ENCODE data around the gene MYL4. TPM values are rescaled to one million over a fixed set of nuclear protein-coding genes. Genes with fewer than 3 reads are reported as not detected.
A peak's percentile ranks its signal among the peaks of the same experiment; 100 is the strongest.

The MYL4 gene
- total and polyA plus RNA-seq, 4 donors = 0.49 to 9.0 (median 0.56) TPM

DNA sequence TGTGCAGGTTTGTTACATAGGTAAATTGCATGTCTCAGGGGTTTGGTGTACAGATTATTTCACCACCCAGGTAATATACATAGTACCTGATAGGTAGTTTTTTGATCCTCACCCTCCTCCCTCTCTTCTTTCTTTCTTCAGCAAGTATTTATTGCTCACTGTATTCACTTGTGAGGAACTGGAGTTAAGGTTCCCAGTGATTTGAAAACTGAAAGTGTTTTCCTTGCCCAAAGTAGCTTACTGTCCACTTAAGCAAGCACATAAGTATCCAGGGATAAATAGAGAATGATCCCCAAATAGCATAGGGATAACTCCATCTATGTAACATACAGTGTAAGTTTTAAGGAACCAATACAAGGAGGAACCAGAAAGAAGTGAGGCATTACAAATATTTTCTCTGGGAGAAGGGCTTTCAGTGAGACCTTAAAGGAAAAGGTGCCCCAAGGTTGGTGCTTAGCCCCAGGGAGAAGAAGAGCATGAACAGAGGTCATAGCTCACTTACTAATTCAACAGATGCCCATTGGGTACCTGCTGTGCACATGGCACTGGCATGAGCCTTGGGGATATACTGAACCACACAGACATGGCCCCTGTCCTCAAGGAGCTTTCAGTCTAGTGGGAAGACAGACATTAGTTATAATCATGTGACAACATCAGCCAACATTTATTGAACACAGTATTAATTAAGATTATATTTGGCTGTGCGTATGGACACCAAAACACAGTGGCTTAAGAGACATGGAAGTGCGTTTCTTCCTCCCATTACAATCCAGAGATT, 17.0 kb downstream of the MYL4 start:
- peak overlapping the region; percentile 57 to 59 for H3K27ac ChIP-seq (ENCODE audit: low read depth in 1 of 2, low read length in 1 of 2)
- H3K36me3 ChIP-seq (ENCODE audit: control insufficient read depth in 4 of 4, insufficient read depth in 4 of 4, low read length in 4 of 4) = no peaks in the 10 kb centered on the region
- ATAC-seq (ENCODE audit: insufficient read depth, low FRiP score) = no peak
- TF ChIP-seq, protein P1, sequence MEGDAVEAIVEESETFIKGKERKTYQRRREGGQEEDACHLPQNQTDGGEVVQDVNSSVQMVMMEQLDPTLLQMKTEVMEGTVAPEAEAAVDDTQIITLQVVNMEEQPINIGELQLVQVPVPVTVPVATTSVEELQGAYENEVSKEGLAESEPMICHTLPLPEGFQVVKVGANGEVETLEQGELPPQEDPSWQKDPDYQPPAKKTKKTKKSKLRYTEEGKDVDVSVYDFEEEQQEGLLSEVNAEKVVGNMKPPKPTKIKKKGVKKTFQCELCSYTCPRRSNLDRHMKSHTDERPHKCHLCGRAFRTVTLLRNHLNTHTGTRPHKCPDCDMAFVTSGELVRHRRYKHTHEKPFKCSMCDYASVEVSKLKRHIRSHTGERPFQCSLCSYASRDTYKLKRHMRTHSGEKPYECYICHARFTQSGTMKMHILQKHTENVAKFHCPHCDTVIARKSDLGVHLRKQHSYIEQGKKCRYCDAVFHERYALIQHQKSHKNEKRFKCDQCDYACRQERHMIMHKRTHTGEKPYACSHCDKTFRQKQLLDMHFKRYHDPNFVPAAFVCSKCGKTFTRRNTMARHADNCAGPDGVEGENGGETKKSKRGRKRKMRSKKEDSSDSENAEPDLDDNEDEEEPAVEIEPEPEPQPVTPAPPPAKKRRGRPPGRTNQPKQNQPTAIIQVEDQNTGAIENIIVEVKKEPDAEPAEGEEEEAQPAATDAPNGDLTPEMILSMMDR (IDR thresholded peaks at IDR 0.05; ENCODE audit: control extremely low read depth, extremely low read depth) = no peak
- H3K9ac ChIP-seq (ENCODE audit: insufficient read depth in 1 of 2, low read length in 2 of 2) = no peak overlapping the region
- H3K4me3 ChIP-seq = no peak overlapping the region
- H3K9me3 ChIP-seq (ENCODE audit: control insufficient read depth in 4 of 4, insufficient read depth in 3 of 4, low read length in 3 of 4) = no peaks in the 10 kb centered on the region
- peaks cover 0 to 13% (median 7%) of the 10 kb centered on the region in 5 donors for H3K4me1 ChIP-seq (ENCODE audit: control insufficient read depth in 5 of 5, insufficient read depth in 5 of 5, low read length in 5 of 5)
- H3K27me3 ChIP-seq (ENCODE audit: control insufficient read depth in 3 of 3, insufficient read depth in 3 of 3, low read length in 2 of 3) = peaks cover 0 to 6% (median 0%) of the 10 kb centered on the region in 3 donors
- 96% methylated on average over 2 of the region's 2 CpGs for WGBS, 2 donors
- no peak for DNase-seq

DNA sequence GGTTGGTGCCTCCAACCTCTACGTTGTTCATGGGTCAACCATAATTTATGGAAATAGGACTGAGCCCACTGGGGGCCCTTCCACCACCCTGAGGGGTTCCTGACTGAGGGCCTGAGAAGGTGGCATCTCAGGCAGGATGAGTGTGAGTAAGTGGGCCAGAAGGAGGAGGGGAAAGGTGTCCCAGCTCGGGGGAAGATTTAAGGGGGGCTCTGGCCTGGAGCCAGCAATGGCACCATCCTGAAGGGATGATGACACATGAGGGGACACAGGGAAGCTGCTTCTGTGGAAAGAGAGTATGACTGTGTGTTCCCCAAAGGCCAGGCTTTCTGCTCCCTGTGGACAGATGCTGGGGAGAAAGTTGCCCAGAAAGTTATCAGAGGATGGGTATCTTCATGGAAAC, 18.7 kb downstream of the MYL4 start:
- no peak for ATAC-seq (ENCODE audit: insufficient read depth, low FRiP score)
- H3K9ac ChIP-seq (ENCODE audit: insufficient read depth in 1 of 2, low read length in 2 of 2) = no peak overlapping the region
- TF ChIP-seq, protein P1 (IDR thresholded peaks at IDR 0.05; ENCODE audit: control extremely low read depth, extremely low read depth) = no peak
- no peak overlapping the region for H3K4me3 ChIP-seq
- no peak overlapping the region for H3K27ac ChIP-seq (ENCODE audit: low read depth in 1 of 2, low read length in 1 of 2)
- peaks cover 0 to 10% (median 7%) of the 10 kb centered on the region in 5 donors for H3K4me1 ChIP-seq (ENCODE audit: control insufficient read depth in 5 of 5, insufficient read depth in 5 of 5, low read length in 5 of 5)
- H3K27me3 ChIP-seq (ENCODE audit: control insufficient read depth in 3 of 3, insufficient read depth in 3 of 3, low read length in 2 of 3) = peaks cover 0 to 6% (median 0%) of the 10 kb centered on the region in 3 donors
- no peaks in the 10 kb centered on the region for H3K9me3 ChIP-seq (ENCODE audit: control insufficient read depth in 4 of 4, insufficient read depth in 3 of 4, low read length in 3 of 4)
- no peak for DNase-seq
- 86 to 93% methylated on average over 2 of the region's 2 CpGs for WGBS, 2 donors
- no peaks in the 10 kb centered on the region for H3K36me3 ChIP-seq (ENCODE audit: control insufficient read depth in 4 of 4, insufficient read depth in 4 of 4, low read length in 4 of 4)

DNA sequence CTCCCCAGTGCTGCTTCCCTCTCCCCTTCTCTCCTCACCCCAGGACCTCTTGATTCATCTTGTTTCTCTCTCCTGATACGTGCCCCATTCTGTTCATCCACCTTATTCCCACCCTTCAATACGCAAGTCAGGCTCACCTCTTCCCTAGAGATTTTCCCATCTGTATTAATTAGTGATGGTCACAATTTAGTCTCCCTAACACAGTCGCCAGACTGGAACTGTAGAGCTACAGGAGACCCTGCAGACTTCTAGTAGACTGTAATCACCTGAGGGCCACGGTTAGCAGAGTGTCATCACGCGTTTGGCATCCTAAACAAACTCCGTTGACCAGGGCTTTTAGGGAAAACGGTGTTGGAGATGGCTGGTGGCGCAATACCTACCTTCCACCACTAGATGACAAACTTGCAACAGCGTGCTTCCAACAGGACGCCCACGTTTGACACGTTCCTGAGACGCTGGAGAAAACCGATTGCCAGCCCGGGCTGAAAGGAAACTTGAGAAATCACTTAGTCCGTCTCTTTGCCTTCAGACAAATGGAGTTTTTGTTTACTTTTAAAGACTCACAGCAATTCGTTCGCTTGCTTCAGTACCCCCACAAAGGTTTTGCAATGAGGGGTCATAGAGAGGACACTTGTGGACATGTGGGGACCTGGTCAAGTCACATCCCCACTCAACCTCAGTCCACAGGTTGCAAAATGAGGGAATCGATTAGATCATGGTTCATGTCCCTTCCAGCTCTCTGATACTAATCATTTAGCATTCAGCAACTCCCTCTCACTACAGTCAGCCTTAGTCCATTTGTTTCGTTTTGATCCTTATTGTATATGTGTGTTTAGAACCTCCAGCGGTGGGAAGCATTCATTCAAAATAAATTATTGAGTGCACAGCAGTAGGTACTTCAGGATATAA, 20.6 kb downstream of the MYL4 start:
- Histone ChIP-seq H3K27ac (ENCODE audit: low read depth in 1 of 2, low read length in 1 of 2) (peak overlapping the region in 1 of 2 donors; percentile 56), H3K9ac (ENCODE audit: insufficient read depth in 1 of 2, low read length in 2 of 2) (peak overlapping the region in 1 of 2 donors; percentile 76), H3K27me3 (ENCODE audit: control insufficient read depth in 3 of 3, insufficient read depth in 3 of 3, low read length in 2 of 3) (peaks cover 0 to 6% (median 0%) of the 10 kb centered on the region in 3 donors), H3K4me1 (ENCODE audit: control insufficient read depth in 5 of 5, insufficient read depth in 5 of 5, low read length in 5 of 5) (peaks cover 0 to 10% (median 4%) of the 10 kb centered on the region in 5 donors), H3K9me3 (ENCODE audit: control insufficient read depth in 4 of 4, insufficient read depth in 3 of 4, low read length in 3 of 4) (no peaks in the 10 kb centered on the region), H3K4me3 (no peak overlapping the region), H3K36me3 (ENCODE audit: control insufficient read depth in 4 of 4, insufficient read depth in 4 of 4, low read length in 4 of 4) (no peaks in the 10 kb centered on the region)
- TF ChIP-seq, protein P1 (IDR thresholded peaks at IDR 0.05; ENCODE audit: control extremely low read depth, extremely low read depth) = peak; percentile 99
- DNase-seq = peak; percentile 88 to 94 (median 92)
- WGBS, 2 donors = 11 to 13% methylated on average over 22 of the region's 22 CpGs
- ATAC-seq (ENCODE audit: insufficient read depth, low FRiP score) = peak; percentile 67

Measured in lung (tissue), 12 donors.